Muscle of leg (tissue), 11 donors: Measurements from ENCODE around the gene FAM83G. TPM values are rescaled to one million over a fixed set of nuclear protein-coding genes. Genes with fewer than 3 reads are reported as not detected.

Experiments used
- DNase-seq: peaks from one replicate; pipeline ENCODE4 v3.0.0; 2013
- H3K27ac ChIP-seq: one replicate; pipeline ENCODE4 v1.5.1; 2013; ENCODE audit warnings: mild to moderate bottlenecking, low read length, control low read depth
- H3K27me3 ChIP-seq: one replicate; pipeline ENCODE4 v1.6.1; 2013; ENCODE audit warnings: low read length; ENCODE audit not compliant: control insufficient read depth, insufficient read depth
- H3K36me3 ChIP-seq: one replicate; pipeline ENCODE4 v1.6.1; 2013; ENCODE audit warnings: low read length; ENCODE audit not compliant: control insufficient read depth, insufficient read depth
- H3K4me1 ChIP-seq: one replicate; pipeline ENCODE4 v1.6.1; 2013; ENCODE audit warnings: low read length; ENCODE audit not compliant: control insufficient read depth, insufficient read depth
- H3K4me3 ChIP-seq: one replicate; pipeline ENCODE4 v1.5.1; 2013; ENCODE audit warnings: low read length, control low read depth
- H3K9me3 ChIP-seq: replicated peaks from 2 replicates; pipeline ENCODE4 v1.6.1; 2013; ENCODE audit warnings: low read depth, low read length; ENCODE audit not compliant: control insufficient read depth
- WGBS: methylation state at CpG from one replicate; pipeline ENCODE4 v1.1.5; 2013; ENCODE audit warnings: missing lambda C conversion rate; ENCODE audit not compliant: insufficient coverage; 5-methylcytosine and 5-hydroxymethylcytosine counted together
- polyA plus RNA-seq, 8 donors: library from polyadenylated mRNA; unstranded; fragments of 120-200 nt; gene quantifications; one replicate each; pipeline versions ENCODE4 v1.2.1 to v1.2.3, GENCODE V29; 2013; ENCODE audit warnings: inconsistent platforms in 1 of 8, low replicate concordance in 1 of 8; ENCODE audit not compliant: insufficient read length in 8 of 8, insufficient read depth in 1 of 8
- total RNA-seq: library from RNA; stranded (reverse); fragments of 120-200 nt; gene quantifications from one replicate; pipeline ENCODE4 v1.2.4, GENCODE V29; 2013

The FAM83G gene
- total and polyA plus RNA-seq, 9 donors: 0.11 to 1.4 (median 0.26) TPM

DNA sequence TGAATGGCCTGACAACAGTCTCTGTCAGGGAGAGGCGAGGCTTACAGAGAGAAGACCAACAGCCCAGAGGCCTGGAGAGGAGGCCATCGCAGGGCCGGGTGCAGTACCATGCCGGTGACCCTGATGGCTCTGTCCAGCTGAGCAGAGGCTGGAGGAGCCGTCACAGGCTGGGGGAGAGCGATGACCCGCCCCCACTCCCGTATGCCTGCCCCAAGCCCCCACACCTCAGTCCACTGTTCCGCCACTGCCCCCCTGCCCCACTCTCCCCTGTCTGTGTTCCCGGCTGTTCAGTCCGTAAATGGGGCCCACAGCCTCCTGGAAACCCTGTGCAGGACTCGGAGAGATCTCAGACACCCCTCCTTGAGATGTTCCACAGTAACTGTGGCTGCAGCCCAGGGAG lies 12.8 kb upstream of the FAM83G start:
- H3K36me3 ChIP-seq: no peaks in the 10 kb centered on the region
- H3K27ac ChIP-seq: no peak overlapping the region
- peaks cover 6% of the 10 kb centered on the region for H3K4me1 ChIP-seq
- no peak overlapping the region for H3K4me3 ChIP-seq
- H3K27me3 ChIP-seq: peaks cover 4% of the 10 kb centered on the region
- no peaks in the 10 kb centered on the region for H3K9me3 ChIP-seq
- DNase-seq: no peak
- WGBS: 60% methylated on average over 6 of the region's 12 CpGs

DNA sequence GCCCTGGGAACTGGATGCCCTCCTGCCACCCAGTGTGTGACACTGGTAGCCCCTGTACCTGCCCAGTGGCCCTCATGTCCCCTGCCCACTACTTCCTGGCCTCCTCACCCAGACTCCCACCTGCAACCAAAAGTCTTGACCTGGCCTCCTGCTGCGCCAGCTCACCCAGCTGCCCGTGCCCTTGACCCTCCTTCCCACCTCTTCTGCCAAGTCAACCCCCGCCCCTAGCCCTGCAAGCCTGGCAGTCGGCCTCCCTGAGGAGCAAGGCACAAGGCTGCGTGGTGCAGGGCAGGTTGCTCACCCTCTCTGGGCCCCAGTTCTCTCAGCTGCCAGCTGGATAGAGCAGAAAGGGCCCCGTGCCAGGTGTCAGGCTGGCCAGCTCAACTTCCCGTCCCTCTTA lies 12.3 kb upstream of the FAM83G start:
- no peak overlapping the region for H3K4me3 ChIP-seq
- no peaks in the 10 kb centered on the region for H3K36me3 ChIP-seq
- H3K27ac ChIP-seq: no peak overlapping the region
- DNase-seq: no peak
- 57% methylated on average over 7 of the region's 7 CpGs for WGBS
- no peaks in the 10 kb centered on the region for H3K9me3 ChIP-seq
- H3K4me1 ChIP-seq: peaks cover 6% of the 10 kb centered on the region
- H3K27me3 ChIP-seq: peaks cover 4% of the 10 kb centered on the region

GRCh38 chr17:19016297-19016696 lies 11.7 kb upstream of the FAM83G start:
- 82% methylated on average over 7 of the region's 8 CpGs for WGBS
- Histone ChIP-seq H3K27ac (no peak overlapping the region), H3K4me3 (no peak overlapping the region), H3K27me3 (peaks cover 4% of the 10 kb centered on the region), H3K36me3 (no peaks in the 10 kb centered on the region), H3K4me1 (peaks cover 6% of the 10 kb centered on the region), H3K9me3 (no peaks in the 10 kb centered on the region)
- DNase-seq: no peak

GRCh38 chr17:19015428-19015827 lies 10.9 kb upstream of the FAM83G start:
- peaks cover 6% of the 10 kb centered on the region for H3K4me1 ChIP-seq
- no peak overlapping the region for H3K27ac ChIP-seq
- no peak for DNase-seq
- H3K27me3 ChIP-seq: peaks cover 4% of the 10 kb centered on the region
- H3K36me3 ChIP-seq: no peaks in the 10 kb centered on the region
- 61% methylated on average over 6 of the region's 7 CpGs for WGBS
- H3K9me3 ChIP-seq: no peaks in the 10 kb centered on the region
- H3K4me3 ChIP-seq: no peak overlapping the region

DNA sequence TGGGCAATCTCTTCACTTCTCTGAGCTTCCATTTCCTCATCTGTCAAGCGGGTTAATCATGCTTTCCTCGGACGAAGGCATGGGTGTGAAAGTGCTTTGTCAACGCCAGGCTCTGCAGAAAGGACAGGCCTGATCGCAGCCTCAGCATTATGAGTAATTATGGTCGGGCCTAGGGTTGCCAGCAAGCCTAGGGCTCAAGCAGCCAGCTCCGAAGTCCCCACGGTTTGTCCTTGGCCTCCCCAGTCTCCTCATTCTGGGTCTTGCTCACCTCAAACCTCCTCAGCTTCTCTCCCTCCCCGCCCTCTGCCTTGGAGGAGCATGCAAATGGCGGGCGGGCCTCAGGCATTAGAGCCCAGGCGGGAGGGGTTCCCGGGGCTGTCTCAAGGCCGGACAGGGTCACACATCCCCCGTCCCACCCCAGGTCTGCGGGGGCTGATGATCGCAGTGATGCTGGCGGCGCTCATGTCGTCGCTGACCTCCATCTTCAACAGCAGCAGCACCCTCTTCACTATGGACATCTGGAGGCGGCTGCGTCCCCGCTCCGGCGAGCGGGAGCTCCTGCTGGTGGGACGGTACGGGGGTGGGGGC lies 10.2 kb upstream of the FAM83G start:
- no peak overlapping the region for H3K4me3 ChIP-seq
- H3K27me3 ChIP-seq: peaks cover 4% of the 10 kb centered on the region
- DNase-seq: no peak
- no peak overlapping the region for H3K27ac ChIP-seq
- WGBS: 52% methylated on average over 6 of the region's 29 CpGs
- no peaks in the 10 kb centered on the region for H3K36me3 ChIP-seq
- no peaks in the 10 kb centered on the region for H3K9me3 ChIP-seq
- H3K4me1 ChIP-seq: peaks cover 6% of the 10 kb centered on the region

DNA sequence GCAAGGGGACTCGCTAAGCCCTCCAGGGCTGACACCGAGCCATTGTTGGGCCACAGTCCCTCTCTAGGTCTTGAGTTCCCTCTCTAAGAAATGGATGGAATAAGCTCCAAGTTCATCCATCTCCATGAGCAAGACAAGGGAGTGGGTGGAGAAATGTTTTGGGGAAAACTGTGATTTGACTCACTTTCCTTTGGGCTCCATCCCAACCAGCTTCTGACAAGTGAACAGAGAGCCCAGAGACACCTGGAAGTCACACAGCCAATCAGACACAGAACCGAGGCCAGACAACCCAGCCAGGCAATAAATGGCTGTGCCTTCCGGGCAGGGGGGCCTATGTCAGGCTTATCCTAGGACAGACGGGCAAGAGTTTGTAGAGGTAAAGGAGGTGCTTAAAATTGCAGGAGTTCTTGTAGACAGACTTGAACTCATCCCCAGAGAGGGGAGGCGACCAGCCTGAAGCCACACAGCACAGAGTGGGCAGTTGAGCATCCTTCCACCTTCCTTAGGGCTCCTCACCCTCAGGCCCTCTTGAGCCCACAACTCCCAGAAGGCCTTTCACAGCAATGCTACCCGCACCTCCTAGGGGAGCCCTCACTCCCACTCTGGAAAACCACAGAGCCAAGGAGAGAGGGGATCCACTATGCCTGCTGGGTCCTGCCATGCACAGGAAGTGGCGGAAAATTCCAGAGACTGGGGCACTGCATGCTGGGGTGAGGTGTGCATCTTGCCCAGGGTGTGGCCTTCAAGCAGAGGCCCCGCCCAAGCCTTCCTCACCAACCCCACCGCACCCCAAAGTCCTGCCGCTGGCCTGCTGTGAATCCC lies 9.5 kb upstream of the FAM83G start:
- Histone ChIP-seq H3K27ac (no peak overlapping the region), H3K9me3 (no peaks in the 10 kb centered on the region), H3K36me3 (no peaks in the 10 kb centered on the region), H3K4me1 (no peaks in the 10 kb centered on the region), H3K27me3 (peaks cover 4% of the 10 kb centered on the region), H3K4me3 (no peak overlapping the region)
- WGBS: 75% methylated on average over 5 of the region's 11 CpGs
- DNase-seq: no peak

- no peaks in the 10 kb centered on the region for H3K4me1 ChIP-seq
- no peaks in the 10 kb centered on the region for H3K27me3 ChIP-seq
- no peak overlapping the region for H3K4me3 ChIP-seq
- 100% methylated on average over 6 of the region's 12 CpGs for WGBS
- H3K36me3 ChIP-seq: no peaks in the 10 kb centered on the region
- no peak overlapping the region for H3K27ac ChIP-seq
- no peak for DNase-seq
- no peaks in the 10 kb centered on the region for H3K9me3 ChIP-seq
Observed at GRCh38 chr17:19013226-19013625, 8.7 kb upstream of the FAM83G start.

- DNase-seq: no peak
- Histone ChIP-seq H3K27ac (no peak overlapping the region), H3K4me1 (no peaks in the 10 kb centered on the region), H3K36me3 (no peaks in the 10 kb centered on the region), H3K4me3 (no peak overlapping the region), H3K9me3 (no peaks in the 10 kb centered on the region), H3K27me3 (no peaks in the 10 kb centered on the region)
- WGBS: 78% methylated on average over 18 of the region's 22 CpGs
Observed at GRCh38 chr17:19012171-19013080, 7.9 kb upstream of the FAM83G start.

DNA sequence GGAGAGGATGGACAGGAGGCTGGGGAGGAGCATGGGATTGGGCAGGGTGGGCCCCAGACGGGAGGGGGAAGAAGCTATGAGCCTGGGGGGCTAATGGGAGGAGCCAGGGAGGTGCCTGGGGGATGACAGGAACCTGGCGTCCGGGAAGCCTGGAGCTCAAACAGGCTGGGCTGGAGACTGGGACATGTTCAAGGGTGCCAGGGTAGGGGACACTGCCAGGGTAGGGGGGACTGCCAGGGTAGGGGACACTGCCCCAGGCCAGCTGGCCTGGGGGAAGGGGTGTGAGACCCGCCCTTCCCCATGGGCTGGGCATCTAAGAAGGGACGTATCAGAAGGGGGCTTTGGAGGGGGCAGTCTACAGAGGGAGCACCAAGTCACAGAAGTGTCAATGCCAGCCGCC lies 7.0 kb upstream of the FAM83G start:
- Histone ChIP-seq H3K4me3 (no peak overlapping the region), H3K36me3 (no peaks in the 10 kb centered on the region), H3K9me3 (peaks cover 4% of the 10 kb centered on the region), H3K27me3 (no peaks in the 10 kb centered on the region), H3K4me1 (no peaks in the 10 kb centered on the region), H3K27ac (no peak overlapping the region)
- no peak for DNase-seq
- 55% methylated on average over 4 of the region's 6 CpGs for WGBS
